ENCODE results near the gene ZNF358.

DNA sequence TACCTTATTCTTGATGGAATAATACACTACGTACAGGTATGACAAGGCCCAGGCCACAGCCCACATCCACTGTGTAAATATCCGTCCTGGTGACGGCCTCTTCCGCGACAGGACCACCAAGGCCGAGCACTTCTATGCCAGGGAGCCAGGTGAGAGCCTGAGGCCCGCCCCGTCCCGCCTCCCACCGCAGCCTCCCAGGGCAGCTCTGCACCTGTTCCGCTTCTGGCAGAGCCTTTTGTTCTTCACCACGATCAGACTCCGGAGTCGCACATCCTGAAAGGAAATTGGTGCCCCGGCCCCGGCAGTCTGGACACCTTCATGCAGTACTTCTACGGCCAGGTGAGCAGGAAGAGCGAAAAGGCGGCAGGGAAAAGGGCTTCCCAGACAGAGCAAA is 10.6 kb upstream of the ZNF358 start:
- TF ChIP-seq SPI1 (IDR thresholded peaks at IDR 0.05; ENCODE audit: low read depth, low read length) (no peak), POLR2A (IDR thresholded peaks at IDR 0.05; ENCODE audit: low read depth, low read length) (no peak), POLR2AphosphoS5 (IDR thresholded peaks at IDR 0.05; ENCODE audit: low read depth, low read length) (no peak), TAF1 (IDR thresholded peaks at IDR 0.05; ENCODE audit: low read depth, low read length) (no peak)
